Measurements from ENCODE around the gene PTPRN2. TPM values are rescaled to one million over a fixed set of nuclear protein-coding genes. Genes with fewer than 3 reads are reported as not detected.
A peak's percentile ranks its signal among the peaks of the same experiment; 100 is the strongest.

The PTPRN2 gene
- total RNA-seq, 4 donors from 2014 or later = 6.6 to 10.7 (median 8.2) TPM

DNA sequence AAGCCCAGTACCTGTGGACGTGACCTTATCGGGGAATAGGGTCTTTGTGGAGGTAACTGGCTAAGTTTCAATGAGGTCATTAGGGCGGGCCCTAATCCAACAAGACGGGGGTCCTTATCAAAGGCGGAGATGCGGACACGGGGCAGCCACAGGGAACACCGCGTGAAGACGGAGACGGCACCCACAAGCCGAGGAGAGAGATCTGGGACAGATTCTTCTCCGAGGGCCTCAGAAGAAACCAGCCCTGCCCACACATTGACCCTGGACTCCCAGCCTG lies 733.9 kb downstream of the PTPRN2 start:
- Histone ChIP-seq H3K27me3 (no peaks in the 10 kb centered on the region), H3K4me3 (no peak overlapping the region), H3K4me1 (peaks cover 0 to 38% (median 4%) of the 10 kb centered on the region in 4 donors), H3K9me3 (no peaks in the 10 kb centered on the region), H3K36me3 (no peaks in the 10 kb centered on the region), H3K27ac (peak overlapping the region in 3 of 4 donors; percentile 59 to 84 (median 70))
- TF ChIP-seq EP300 (IDR thresholded peaks at IDR 0.05) (no peak), POLR2A (IDR thresholded peaks at IDR 0.05) (no peak)
- TF ChIP-seq, protein P1, sequence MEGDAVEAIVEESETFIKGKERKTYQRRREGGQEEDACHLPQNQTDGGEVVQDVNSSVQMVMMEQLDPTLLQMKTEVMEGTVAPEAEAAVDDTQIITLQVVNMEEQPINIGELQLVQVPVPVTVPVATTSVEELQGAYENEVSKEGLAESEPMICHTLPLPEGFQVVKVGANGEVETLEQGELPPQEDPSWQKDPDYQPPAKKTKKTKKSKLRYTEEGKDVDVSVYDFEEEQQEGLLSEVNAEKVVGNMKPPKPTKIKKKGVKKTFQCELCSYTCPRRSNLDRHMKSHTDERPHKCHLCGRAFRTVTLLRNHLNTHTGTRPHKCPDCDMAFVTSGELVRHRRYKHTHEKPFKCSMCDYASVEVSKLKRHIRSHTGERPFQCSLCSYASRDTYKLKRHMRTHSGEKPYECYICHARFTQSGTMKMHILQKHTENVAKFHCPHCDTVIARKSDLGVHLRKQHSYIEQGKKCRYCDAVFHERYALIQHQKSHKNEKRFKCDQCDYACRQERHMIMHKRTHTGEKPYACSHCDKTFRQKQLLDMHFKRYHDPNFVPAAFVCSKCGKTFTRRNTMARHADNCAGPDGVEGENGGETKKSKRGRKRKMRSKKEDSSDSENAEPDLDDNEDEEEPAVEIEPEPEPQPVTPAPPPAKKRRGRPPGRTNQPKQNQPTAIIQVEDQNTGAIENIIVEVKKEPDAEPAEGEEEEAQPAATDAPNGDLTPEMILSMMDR (IDR thresholded peaks at IDR 0.05) = no peak
- DNase-seq (ENCODE audit: low spot score in 2 of 2) = no peak
- 90 to 92% methylated on average over 13 of the region's 13 CpGs for WGBS, 2 donors

DNA sequence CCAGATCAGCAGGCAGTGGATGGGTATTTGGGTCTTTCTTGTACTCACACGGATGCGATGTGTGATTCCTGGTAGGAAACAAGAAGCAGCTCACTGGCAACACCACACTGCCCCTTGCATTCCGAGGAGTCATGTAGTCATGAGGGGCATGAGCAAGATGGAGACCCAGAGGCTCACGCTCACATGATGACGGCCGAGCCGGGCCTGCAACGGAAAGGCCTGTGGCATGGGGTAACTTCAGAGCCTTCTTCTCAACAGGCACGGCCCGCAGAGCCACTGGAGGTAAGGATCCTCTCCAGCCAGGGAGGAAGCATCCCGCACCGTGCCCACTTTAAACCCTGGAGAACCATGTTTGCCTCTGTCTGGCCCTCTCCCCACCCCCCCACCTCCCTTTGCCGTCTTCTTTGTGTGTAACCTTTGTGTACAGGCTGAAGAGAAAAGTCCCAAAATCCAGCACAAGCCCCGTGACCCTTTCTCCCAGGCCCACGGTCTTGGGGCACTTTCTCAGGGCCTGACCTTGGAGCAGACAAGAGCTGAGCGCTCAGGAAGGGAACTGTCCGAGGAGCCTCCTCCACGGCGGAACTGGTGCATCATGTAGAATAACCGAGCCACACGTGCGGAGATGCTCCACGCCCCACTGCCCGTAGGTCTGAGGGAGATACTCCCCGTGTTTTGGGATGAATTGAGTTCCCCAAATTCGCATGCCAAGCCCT lies 734.4 kb downstream of the PTPRN2 start:
- no peaks in the 10 kb centered on the region for H3K27me3 ChIP-seq
- H3K27ac ChIP-seq = peak overlapping the region in 2 of 4 donors; percentile 70 to 84
- H3K4me3 ChIP-seq = no peak overlapping the region
- H3K4me1 ChIP-seq = peaks cover 0 to 38% (median 4%) of the 10 kb centered on the region in 4 donors
- WGBS, 2 donors = 90 to 92% methylated on average over 26 of the region's 26 CpGs
- H3K9me3 ChIP-seq = no peaks in the 10 kb centered on the region
- no peaks in the 10 kb centered on the region for H3K36me3 ChIP-seq
- no peak for DNase-seq (ENCODE audit: low spot score in 2 of 2)
- TF ChIP-seq EP300 (IDR thresholded peaks at IDR 0.05) = no peak
- TF ChIP-seq, protein P1 (IDR thresholded peaks at IDR 0.05) = no peak
- no peak for TF ChIP-seq POLR2A (IDR thresholded peaks at IDR 0.05)

DNA sequence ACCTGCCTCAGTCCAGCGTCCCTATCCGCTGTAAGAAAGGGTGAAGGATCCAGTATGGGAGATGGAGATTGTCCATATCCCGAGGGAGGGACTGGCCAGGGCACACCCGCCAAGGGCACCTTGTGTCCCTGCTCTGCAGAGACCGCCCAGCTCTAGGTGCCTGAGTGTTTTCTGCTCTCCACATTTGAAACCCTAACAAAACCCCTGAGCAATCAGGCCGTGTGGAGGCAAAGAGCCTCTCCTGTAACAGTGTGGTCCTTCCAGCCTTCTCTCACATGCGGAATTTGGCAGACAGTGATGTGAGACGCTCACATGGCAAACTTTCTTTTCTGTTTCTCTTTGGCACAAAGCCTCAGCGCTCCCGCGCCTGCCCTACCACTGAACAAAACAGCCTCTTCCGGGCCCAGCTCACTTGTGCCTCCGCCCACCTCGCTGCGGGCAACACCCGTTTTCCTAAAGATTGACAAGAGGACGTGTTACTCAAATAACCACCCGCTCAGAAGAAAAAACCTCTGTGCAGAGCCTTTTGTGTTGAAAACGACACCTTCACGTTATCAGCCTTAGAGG lies 736.0 kb downstream of the PTPRN2 start:
- Histone ChIP-seq H3K4me3 (peak overlapping the region in 1 of 4 donors; percentile 16), H3K9me3 (no peaks in the 10 kb centered on the region), H3K36me3 (no peaks in the 10 kb centered on the region), H3K4me1 (peaks cover 0 to 38% (median 4%) of the 10 kb centered on the region in 4 donors), H3K27me3 (no peaks in the 10 kb centered on the region), H3K27ac (peak overlapping the region; percentile 10 to 77 (median 22))
- WGBS, 2 donors = 25 to 26% methylated on average over 18 to 20 of the region's 20 CpGs
- TF ChIP-seq EP300 (IDR thresholded peaks at IDR 0.05) = peak in 1 of 2 donors; percentile 59
- TF ChIP-seq, protein P1 (IDR thresholded peaks at IDR 0.05) = no peak
- peak; percentile 67 to 77 for DNase-seq (ENCODE audit: low spot score in 2 of 2)

DNA sequence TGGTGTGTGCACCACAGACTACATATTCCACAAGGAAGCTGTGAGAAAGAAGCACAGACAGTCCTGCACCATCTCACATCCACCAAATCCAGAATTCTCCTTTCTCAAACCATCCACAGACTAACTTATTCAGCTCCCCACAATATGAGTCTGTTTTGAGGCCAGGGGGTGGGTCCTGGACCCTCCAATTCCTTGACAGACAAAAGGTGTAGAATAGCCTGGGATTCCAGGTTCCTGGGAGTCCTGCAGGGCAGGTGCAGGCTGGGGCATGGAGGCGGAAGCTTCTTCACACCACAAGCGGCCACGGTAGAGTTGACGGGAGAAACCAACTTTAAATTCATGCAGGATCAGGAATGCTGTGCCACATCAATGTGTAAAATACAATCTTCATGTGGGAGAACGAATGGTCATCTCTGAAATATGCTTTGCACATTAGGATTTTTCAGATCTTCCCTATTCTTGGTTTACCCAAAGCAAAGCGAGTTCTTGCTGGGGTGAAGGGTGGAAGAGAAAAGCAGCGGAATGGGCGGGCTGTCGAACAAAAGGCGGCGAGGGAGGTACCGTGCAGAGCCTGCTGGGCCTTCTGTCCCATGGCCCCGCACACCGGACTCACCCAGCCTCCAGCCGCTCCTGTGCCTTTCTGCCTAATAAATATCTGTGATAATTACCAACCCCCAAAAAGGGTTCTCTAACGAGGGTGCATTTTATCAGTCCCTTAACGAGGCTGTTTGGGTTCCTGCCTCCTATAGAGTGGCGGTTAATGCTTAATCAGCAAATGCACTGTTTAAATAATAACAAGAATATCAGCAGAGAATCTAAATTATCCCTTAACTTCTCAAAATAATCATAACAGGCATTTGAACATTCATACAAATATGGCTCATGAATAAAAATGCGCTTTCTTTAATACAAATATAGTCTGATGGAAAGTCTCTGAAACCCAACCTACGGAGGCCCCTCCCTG lies 736.9 kb downstream of the PTPRN2 start:
- no peak overlapping the region for H3K4me3 ChIP-seq
- 90 to 91% methylated on average over 20 of the region's 20 CpGs for WGBS, 2 donors
- DNase-seq (ENCODE audit: low spot score in 2 of 2) = no peak
- H3K27me3 ChIP-seq = no peaks in the 10 kb centered on the region
- H3K27ac ChIP-seq = peak overlapping the region in 2 of 4 donors; percentile 13 to 77
- TF ChIP-seq EP300 (IDR thresholded peaks at IDR 0.05) (no peak), POLR2A (IDR thresholded peaks at IDR 0.05) (no peak)
- TF ChIP-seq, protein P1 (IDR thresholded peaks at IDR 0.05) = no peak
- no peaks in the 10 kb centered on the region for H3K36me3 ChIP-seq
- peaks cover 0 to 5% (median 0%) of the 10 kb centered on the region in 4 donors for H3K9me3 ChIP-seq
- H3K4me1 ChIP-seq = peaks cover 0 to 38% (median 4%) of the 10 kb centered on the region in 4 donors
